ENCODE measurements around the gene CD2BP2.
A peak's percentile ranks its signal among the peaks of the same experiment; 100 is the strongest.
"Not testable (repeated sequence)": the region's sequence is repeated elsewhere in the genome, so short reads cannot be mapped to it uniquely, and the experiment has no call there.

CD2BP2 gene

DNA sequence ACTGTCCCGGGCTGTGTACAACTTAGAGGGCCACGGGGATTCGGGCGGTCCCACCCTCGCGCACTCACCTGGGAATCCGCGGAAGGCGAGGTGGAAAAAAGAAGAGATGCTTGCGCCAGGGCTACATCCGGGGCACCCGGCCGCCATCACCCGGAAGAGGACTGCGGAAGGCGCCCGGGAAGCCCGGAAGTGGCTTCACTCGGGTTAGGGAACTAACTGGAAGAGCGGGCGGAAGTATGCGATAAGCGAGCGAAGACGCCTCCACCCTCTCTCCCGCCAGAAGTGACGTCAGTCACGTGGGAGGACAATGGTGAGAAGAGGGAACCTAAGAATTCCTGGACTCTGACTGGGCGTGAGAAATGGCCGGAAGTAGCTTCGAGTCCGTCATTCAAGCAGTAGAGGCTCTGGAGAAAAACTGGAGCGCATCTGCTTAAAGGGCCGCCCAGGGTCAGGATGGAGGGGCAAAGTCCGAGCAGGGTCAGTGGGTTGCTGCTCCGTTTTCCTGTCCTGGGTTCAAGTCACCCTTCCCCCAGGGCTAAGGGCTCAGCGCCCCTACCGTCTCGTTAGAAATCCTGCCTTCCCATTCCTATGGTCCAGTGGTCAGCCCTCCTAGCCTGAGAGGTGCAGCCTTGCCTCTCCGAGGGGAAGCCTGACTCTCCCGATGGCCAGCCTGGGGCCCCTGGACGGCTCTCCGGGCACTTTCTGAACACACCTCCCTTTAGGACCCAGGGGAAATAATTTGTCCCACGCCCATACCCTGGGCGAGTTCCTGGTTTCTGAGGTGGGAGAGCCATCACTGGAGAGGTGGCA is at the start of gene CD2BP2:
Gene CD2BP2 (minus strand): TSS at position 165 of the 810 bp plus-strand sequence. CDS start 627 bp downstream, outside the sequence.
- peak; percentile 66 to 70 for DNase-seq (ENCODE audit: low read depth in 2 of 2)

- DNase-seq (ENCODE audit: low read depth in 2 of 2) = no peak
Observed at GRCh38 chr16:30401768-30402425, 46.8 kb upstream of the CD2BP2 start.

GRCh38 chr16:30399435-30400186 is 44.5 kb upstream of the CD2BP2 start:
- DNase-seq (ENCODE audit: low read depth in 2 of 2) = no peak

DNA sequence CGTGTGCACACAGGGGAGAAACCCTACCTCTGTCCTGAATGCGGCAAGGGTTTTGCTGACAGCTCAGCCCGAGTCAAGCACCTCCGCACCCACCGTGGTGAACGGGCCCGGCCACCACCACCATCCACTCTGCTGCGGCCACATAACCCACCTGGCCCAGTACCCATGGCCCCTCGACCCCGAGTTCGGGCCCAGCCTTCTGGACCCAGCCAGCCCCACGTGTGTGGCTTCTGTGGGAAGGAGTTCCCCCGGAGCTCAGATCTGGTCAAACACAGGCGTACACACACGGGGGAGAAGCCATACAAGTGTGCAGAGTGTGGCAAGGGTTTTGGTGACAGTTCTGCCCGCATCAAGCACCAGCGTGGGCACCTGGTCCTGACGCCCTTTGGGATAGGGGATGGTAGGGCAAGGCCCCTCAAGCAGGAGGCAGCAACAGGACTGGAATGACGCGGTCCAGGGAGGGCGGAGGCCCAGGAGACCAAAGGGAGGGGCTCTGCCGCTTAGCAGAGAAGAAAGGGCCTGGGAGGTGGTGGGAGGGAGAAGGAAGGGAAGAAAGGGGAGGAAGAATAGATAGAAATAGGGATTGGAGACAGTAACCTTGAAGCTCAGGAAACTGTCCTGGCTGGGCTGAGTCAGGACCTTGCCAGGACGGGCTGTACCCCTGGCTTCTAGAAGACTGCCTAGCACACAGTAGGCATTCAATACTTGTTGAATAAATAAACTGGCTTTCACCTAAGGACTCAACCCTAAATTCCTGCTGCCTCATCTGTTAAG is 43.7 kb upstream of the CD2BP2 start:
- DNase-seq (ENCODE audit: low read depth in 2 of 2) = no peak

- no peak for DNase-seq (ENCODE audit: low read depth in 2 of 2)
Observed at GRCh38 chr16:30397776-30398660, 42.9 kb upstream of the CD2BP2 start.

GRCh38 chr16:30397056-30397455 is 41.9 kb upstream of the CD2BP2 start:
- DNase-seq (ENCODE audit: low read depth in 2 of 2) = no peak

- not testable (repeated sequence) for DNase-seq (ENCODE audit: low read depth in 2 of 2)
Observed at GRCh38 chr16:30396627-30397026, 41.5 kb upstream of the CD2BP2 start.

DNA sequence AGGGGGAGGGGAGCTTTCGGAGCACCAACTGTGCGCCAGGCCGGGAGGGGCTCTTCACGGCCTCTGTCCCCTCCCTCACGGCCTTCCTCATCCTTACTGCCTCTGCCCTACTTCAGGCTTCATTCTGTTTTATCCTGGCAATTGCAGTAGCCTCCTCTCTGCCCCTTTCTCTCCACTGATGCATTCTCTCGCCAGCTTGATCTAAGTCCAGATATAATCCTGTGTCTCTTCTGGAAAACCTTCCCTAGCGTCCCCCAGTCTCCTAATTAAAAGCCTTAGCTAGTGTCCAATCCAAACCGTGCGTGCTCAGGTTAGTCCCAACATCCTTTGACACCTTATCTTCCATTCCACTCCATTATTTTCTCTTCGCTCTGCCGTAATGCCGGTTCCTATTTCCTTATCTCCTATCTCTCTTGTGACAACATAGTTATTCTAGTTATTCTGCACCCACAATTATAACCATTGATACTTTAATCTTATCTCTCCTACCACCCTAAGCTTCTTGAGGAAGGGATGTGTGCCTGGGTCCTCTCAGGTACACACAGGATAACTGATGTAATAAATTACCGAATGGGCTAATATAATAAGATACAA is 41.0 kb upstream of the CD2BP2 start:
- DNase-seq (ENCODE audit: low read depth in 2 of 2) = no peak

GRCh38 chr16:30395155-30395991 is 40.3 kb upstream of the CD2BP2 start, which contains the start of gene ZNF48:
ZNF48 (plus strand) TSS chr16:30395420; CDS start chr16:30395795, 375 bp downstream.
- peak in 1 of 2 donors; percentile 34 for DNase-seq (ENCODE audit: low read depth in 2 of 2)

DNA sequence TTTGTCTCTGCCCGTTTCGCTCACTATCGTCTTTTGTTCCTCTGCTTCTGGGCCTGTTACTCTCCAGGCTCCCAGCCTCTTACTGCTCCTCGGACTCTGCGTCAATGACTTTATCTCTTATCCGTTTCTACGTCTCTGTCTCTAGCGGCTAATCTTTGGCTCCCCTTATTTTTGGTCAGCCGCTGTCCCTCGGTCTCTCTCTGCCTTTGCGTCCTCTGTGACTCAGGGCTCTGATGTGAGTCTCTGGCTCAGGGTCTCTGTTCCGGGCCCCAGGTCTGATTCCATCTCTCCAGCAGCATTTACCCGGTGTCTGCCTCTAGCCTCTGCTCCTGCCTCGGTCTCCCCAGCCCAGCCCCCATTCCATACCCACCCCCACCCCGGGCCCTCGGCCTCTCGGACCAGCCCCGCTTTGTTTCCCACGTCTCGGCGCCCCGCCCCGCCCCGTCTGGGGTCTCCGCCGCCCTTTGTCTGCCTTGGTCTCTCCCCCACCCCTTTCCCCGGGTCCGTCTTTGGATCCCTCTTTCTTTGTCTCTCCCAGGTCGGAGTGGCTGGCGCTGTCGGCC is 39.6 kb upstream of the CD2BP2 start:
- no peak for DNase-seq (ENCODE audit: low read depth in 2 of 2)

GRCh38 chr16:30383521-30383920 is 28.4 kb upstream of the CD2BP2 start:
- DNase-seq (ENCODE audit: low read depth in 2 of 2) = no peak

DNA sequence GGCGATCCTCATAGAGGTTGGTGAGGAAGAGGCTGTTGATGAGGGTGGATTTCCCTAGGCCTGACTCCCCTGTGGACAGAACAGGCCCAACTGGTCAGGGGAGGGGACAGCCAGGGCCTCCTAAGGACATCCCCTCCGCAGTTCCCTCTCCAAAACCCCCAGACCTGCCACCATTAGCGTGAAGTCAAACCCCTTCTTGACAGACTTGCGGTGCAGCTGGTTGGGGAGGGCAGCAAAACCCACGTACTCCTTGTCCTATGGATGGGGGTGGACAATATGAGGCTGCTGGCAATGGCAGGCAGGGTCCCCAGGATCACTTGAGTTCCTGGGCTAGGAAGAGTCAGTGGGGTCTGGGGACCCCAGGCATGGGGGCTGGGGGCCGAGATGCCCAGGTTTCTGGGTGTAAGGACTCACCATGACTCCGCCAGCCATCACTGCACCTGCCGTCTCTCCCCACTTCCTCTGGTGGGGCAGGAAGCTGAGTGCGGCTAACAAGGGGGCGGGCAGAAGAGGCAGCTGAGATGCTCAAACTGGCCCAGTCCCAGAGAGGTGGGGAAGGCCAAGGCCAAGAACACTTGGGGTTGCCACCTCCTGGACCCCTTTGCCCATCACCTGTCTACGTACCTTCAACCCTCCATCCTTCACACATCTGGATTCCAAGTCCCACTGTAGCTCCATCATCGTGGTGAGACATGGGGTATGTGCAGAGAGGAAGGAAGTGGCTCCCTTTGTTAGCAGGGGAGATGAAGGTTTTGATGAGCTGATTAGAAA is 27.2 kb upstream of the CD2BP2 start, which contains the start of gene SEPTIN1:
Gene SEPTIN1 (minus strand): TSS at position 451 of the 771 bp plus-strand sequence. CDS start 19 bp downstream, at position 432.
- DNase-seq (ENCODE audit: low read depth in 2 of 2) = no peak

GRCh38 chr16:30381291-30382041 is 26.4 kb upstream of the CD2BP2 start:
- DNase-seq (ENCODE audit: low read depth in 2 of 2) = no peak

- no peak for DNase-seq (ENCODE audit: low read depth in 2 of 2)
Observed at GRCh38 chr16:30380803-30381208, 25.7 kb upstream of the CD2BP2 start.

GRCh38 chr16:30380072-30380802 is 25.1 kb upstream of the CD2BP2 start:
- DNase-seq (ENCODE audit: low read depth in 2 of 2) = no peak

- no peak for DNase-seq (ENCODE audit: low read depth in 2 of 2)
Observed at GRCh38 chr16:30379158-30379783, 24.2 kb upstream of the CD2BP2 start.
